GM19193 (cell line): Measurements from ENCODE around the gene PTRH1.

Experiments used
- POLR2A ChIP-seq: IDR thresholded peaks from 4 replicates; pipeline ENCODE4 v1.6.1; 2011; ENCODE audit not compliant: insufficient read depth, insufficient read length; ENCODE audit errors: extremely low read depth

Gene PTRH1

GRCh38 chr9:127697575-127697974 lies 17.9 kb downstream of the PTRH1 start:
- no peak for TF ChIP-seq POLR2A

- no peak for TF ChIP-seq POLR2A
Observed at GRCh38 chr9:127694890-127695720, 20.4 kb downstream of the PTRH1 start.

- TF ChIP-seq POLR2A: no peak
Observed at GRCh38 chr9:127693697-127694096, 21.8 kb downstream of the PTRH1 start.

GRCh38 chr9:127693143-127693542 lies 22.3 kb downstream of the PTRH1 start:
- TF ChIP-seq POLR2A: no peak

- no peak for TF ChIP-seq POLR2A
Observed at GRCh38 chr9:127692071-127692470, 23.4 kb downstream of the PTRH1 start.

- no peak for TF ChIP-seq POLR2A
Observed at GRCh38 chr9:127690735-127691134, 24.7 kb downstream of the PTRH1 start.

GRCh38 chr9:127689329-127690000 lies 26.0 kb downstream of the PTRH1 start:
- no peak for TF ChIP-seq POLR2A

GRCh38 chr9:127686461-127687393 lies 28.7 kb downstream of the PTRH1 start:
- no peak for TF ChIP-seq POLR2A

- no peak for TF ChIP-seq POLR2A
Observed at GRCh38 chr9:127684576-127684975, 30.9 kb downstream of the PTRH1 start.

GRCh38 chr9:127683723-127684122 lies 31.7 kb downstream of the PTRH1 start:
- TF ChIP-seq POLR2A: no peak

GRCh38 chr9:127682351-127683136 lies 32.9 kb downstream of the PTRH1 start:
- no peak for TF ChIP-seq POLR2A

- TF ChIP-seq POLR2A: no peak
Observed at GRCh38 chr9:127680846-127681245, 34.6 kb downstream of the PTRH1 start.

- TF ChIP-seq POLR2A: no peak
Observed at GRCh38 chr9:127680226-127680625, 35.2 kb downstream of the PTRH1 start.

- no peak for TF ChIP-seq POLR2A
Observed at GRCh38 chr9:127679506-127679905, 36.0 kb downstream of the PTRH1 start.
